Liver (tissue), 9 donors: ENCODE measurements around the gene SLC6A7. TPM values are rescaled to one million over a fixed set of nuclear protein-coding genes. Genes with fewer than 3 reads are reported as not detected.

ENCODE experiments used
- DNase-seq: peaks from one replicate; pipeline ENCODE4 v3.0.0-alpha.2; 2017; ENCODE audit warnings: low spot score
- H3K27ac ChIP-seq, 2 donors: one replicate each; pipeline ENCODE4 v1.7.0; 2013; ENCODE audit warnings: inconsistent platforms in 2 of 2, low read length in 2 of 2, control low read depth in 1 of 2, low read depth in 1 of 2, mild to moderate bottlenecking in 1 of 2
- H3K27me3 ChIP-seq, 4 donors: one replicate each; pipeline versions ENCODE4 v1.6.1 to v1.7.0; 2013; ENCODE audit warnings: low read length in 3 of 4, inconsistent platforms in 1 of 4, mild to moderate bottlenecking in 1 of 4, moderate library complexity in 1 of 4; ENCODE audit not compliant: control insufficient read depth in 4 of 4, insufficient read depth in 4 of 4
- H3K36me3 ChIP-seq, 4 donors: one replicate each; pipeline versions ENCODE4 v1.6.1 to v1.7.0; 2013; ENCODE audit warnings: low read length in 3 of 4, mild to moderate bottlenecking in 3 of 4, low read depth in 1 of 4, moderate library complexity in 1 of 4; ENCODE audit not compliant: control insufficient read depth in 4 of 4, insufficient read depth in 3 of 4
- H3K4me1 ChIP-seq, 4 donors: one replicate each; pipeline versions ENCODE4 v1.6.1 to v1.7.0; 2013; ENCODE audit warnings: low read length in 3 of 4, mild to moderate bottlenecking in 3 of 4, moderate library complexity in 1 of 4; ENCODE audit not compliant: control insufficient read depth in 4 of 4, insufficient read depth in 4 of 4
- H3K4me3 ChIP-seq, 3 donors: one replicate each; pipeline versions ENCODE4 v1.6.1 to v1.7.0; 2013; ENCODE audit warnings: low read length in 3 of 3, control low read depth in 1 of 3, low read depth in 1 of 3, mild to moderate bottlenecking in 1 of 3
- H3K9ac ChIP-seq, 2 donors: one replicate each; pipeline ENCODE4 v1.7.0; 2013; ENCODE audit warnings: low read length in 2 of 2, mild to moderate bottlenecking in 2 of 2, moderate library complexity in 2 of 2, control low read depth in 1 of 2, low read depth in 1 of 2
- H3K9me3 ChIP-seq, 4 donors: one replicate each; pipeline versions ENCODE4 v1.6.1 to v1.7.0; 2013; ENCODE audit warnings: low read length in 3 of 4; ENCODE audit not compliant: control insufficient read depth in 4 of 4
- CTCF ChIP-seq: fragments of 150-350 bp; IDR thresholded peaks from 2 replicates; pipeline ENCODE4 v1.5.1; 2017; ENCODE audit warnings: improper control_type of control experiment, low read depth, low read length; ENCODE audit not compliant: missing input control
- EGR1 ChIP-seq, 2 donors: IDR thresholded peaks; 2 replicates each; pipeline ENCODE4 v1.6.1; 2016 to 2018; ENCODE audit warnings: antibody characterized with exemption in 2 of 2, low read depth in 2 of 2
- FOXA1 ChIP-seq: IDR thresholded peaks from 2 replicates; pipeline ENCODE4 v1.6.1; 2016; ENCODE audit warnings: antibody characterized with exemption
- FOXA2 ChIP-seq: IDR thresholded peaks from 2 replicates; pipeline ENCODE4 v1.6.1; 2016; ENCODE audit warnings: antibody characterized with exemption
- GABPA ChIP-seq, 2 donors: IDR thresholded peaks in 1 of 2; conservative IDR thresholded peaks in 1 of 2; 2 replicates each; pipeline ENCODE4 v1.6.1; 2016; ENCODE audit warnings: antibody characterized with exemption in 2 of 2, mild to moderate bottlenecking in 1 of 2, moderate library complexity in 1 of 2
- HNF4A ChIP-seq, 2 donors: conservative IDR thresholded peaks; 2 replicates each; pipeline ENCODE4 v1.6.1; 2016; ENCODE audit warnings: antibody characterized with exemption in 2 of 2, mild to moderate bottlenecking in 2 of 2
- HNF4G ChIP-seq: IDR thresholded peaks from 2 replicates; pipeline ENCODE4 v1.6.1; 2016; ENCODE audit warnings: antibody characterized with exemption
- JUND ChIP-seq, 2 donors: IDR thresholded peaks; 2 replicates each; pipeline ENCODE4 v1.6.1; 2016; ENCODE audit warnings: antibody characterized with exemption in 2 of 2
- NR2F2 ChIP-seq: IDR thresholded peaks from 2 replicates; pipeline ENCODE4 v1.6.1; 2016; ENCODE audit warnings: antibody characterized with exemption
- RAD21 ChIP-seq, 2 donors: IDR thresholded peaks; 2 replicates each; pipeline ENCODE4 v1.6.1; 2016; ENCODE audit warnings: antibody characterized with exemption in 2 of 2, mild to moderate bottlenecking in 2 of 2
- REST ChIP-seq: IDR thresholded peaks from 2 replicates; pipeline ENCODE4 v1.6.1; 2016; ENCODE audit warnings: antibody characterized with exemption, mild to moderate bottlenecking
- RXRA ChIP-seq, 2 donors: IDR thresholded peaks; 2 replicates each; pipeline ENCODE4 v1.6.1; 2017 to 2018; ENCODE audit warnings: antibody characterized with exemption in 2 of 2, mild to moderate bottlenecking in 1 of 2
- SP1 ChIP-seq: IDR thresholded peaks from 2 replicates; pipeline ENCODE4 v1.6.1; 2018; ENCODE audit warnings: antibody characterized with exemption, mild to moderate bottlenecking
- TAF1 ChIP-seq: conservative IDR thresholded peaks from 2 replicates; pipeline ENCODE4 v1.6.1; 2016; ENCODE audit warnings: antibody characterized with exemption, mild to moderate bottlenecking
- YY1 ChIP-seq: IDR thresholded peaks from 2 replicates; pipeline ENCODE4 v1.6.1; 2016; ENCODE audit warnings: antibody characterized with exemption, mild to moderate bottlenecking
- ZBTB33 ChIP-seq: IDR thresholded peaks from 2 replicates; pipeline ENCODE4 v1.6.1; 2016; ENCODE audit warnings: antibody characterized with exemption
- WGBS: extraction: QIAGEN DNeasy Blood & Tissue Kit; methylation state at CpG from one replicate; pipeline ENCODE4 v1.1.7; 2013; 5-methylcytosine and 5-hydroxymethylcytosine counted together
- polyA plus RNA-seq, 2 donors: library from polyadenylated mRNA; stranded (reverse) in 1 of 2; unstranded in 1 of 2; fragments of 200-250 nt in 1 of 2; fragments of >200 nt in 1 of 2; fragmentation: Nextera tagmentation in 1 of 2; extraction: Ambion mirVana in 1 of 2; gene quantifications; one replicate each; pipeline versions ENCODE4 v1.2.1 to v1.2.3, GENCODE V29; 2013 to 2015
- total RNA-seq, 2 donors: library from RNA; depleted of rRNA; stranded (reverse); fragments of >200 nt; gene quantifications; one replicate each; pipeline ENCODE4 v1.2.3, GENCODE V29; 2014
- TF ChIP-seq, protein P1 (sequence below): IDR thresholded peaks from 2 replicates; pipeline ENCODE4 v1.6.1; 2016; ENCODE audit warnings: antibody characterized with exemption
- TF ChIP-seq, protein P2 (sequence below): IDR thresholded peaks from 2 replicates; pipeline ENCODE4 v1.6.1; 2016; ENCODE audit warnings: antibody characterized with exemption
- donor health status: healthy.
- donor health status: healthy.
- donor health status: healthy.
- donor health status: healthy.
- donor health status: healthy.

SLC6A7 gene
- total and polyA plus RNA-seq, 4 donors = not detected

- no peaks in the 10 kb centered on the region for H3K36me3 ChIP-seq
- no peak for TF ChIP-seq HNF4G
- TF ChIP-seq HNF4A (conservative IDR thresholded peaks at IDR 0.05) = no peak
- no peak for TF ChIP-seq TAF1
- 81% methylated on average over 2 of the region's 2 CpGs for WGBS
Observed at GRCh38 chr5:150184006-150184405, 5.9 kb upstream of the SLC6A7 start.

GRCh38 chr5:150184990-150185912 lies 4.6 kb upstream of the SLC6A7 start:
- Histone ChIP-seq H3K4me1 (peaks cover 8 to 32% (median 17%) of the 10 kb centered on the region in 4 donors), H3K4me3 (no peak overlapping the region), H3K27me3 (peaks cover 0 to 5% (median 0%) of the 10 kb centered on the region in 4 donors), H3K9ac (no peak overlapping the region), H3K27ac (peak overlapping the region in 1 of 2 donors; percentile 38), H3K9me3 (no peaks in the 10 kb centered on the region), H3K36me3 (no peaks in the 10 kb centered on the region)
- 41% methylated on average over 12 of the region's 12 CpGs for WGBS
- DNase-seq = no peak
- TF ChIP-seq YY1 (peak; percentile 85), FOXA1 (peak; percentile 56), HNF4A (conservative IDR thresholded peaks at IDR 0.05) (peak; percentile 93 to 95), REST (peak; percentile 57), NR2F2 (no peak), RXRA (IDR thresholded peaks at IDR 0.05) (peak; percentile 61 to 76), TAF1 (no peak), GABPA (IDR thresholded peaks at IDR 0.05 in 1 of 2, conservative IDR thresholded peaks at IDR 0.05 in 1 of 2) (no peak), CTCF (no peak), EGR1 (IDR thresholded peaks at IDR 0.05; ENCODE audit: low read depth in 2 of 2) (no peak), HNF4G (peak; percentile 85), SP1 (peak; percentile 96), JUND (IDR thresholded peaks at IDR 0.05) (no peak), RAD21 (IDR thresholded peaks at IDR 0.05) (peak in 1 of 2 donors; percentile 29), ZBTB33 (no peak), FOXA2 (peak; percentile 44)
- TF ChIP-seq, protein P1, sequence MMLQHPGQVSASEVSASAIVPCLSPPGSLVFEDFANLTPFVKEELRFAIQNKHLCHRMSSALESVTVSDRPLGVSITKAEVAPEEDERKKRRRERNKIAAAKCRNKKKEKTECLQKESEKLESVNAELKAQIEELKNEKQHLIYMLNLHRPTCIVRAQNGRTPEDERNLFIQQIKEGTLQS = no peak
- TF ChIP-seq, protein P2, sequence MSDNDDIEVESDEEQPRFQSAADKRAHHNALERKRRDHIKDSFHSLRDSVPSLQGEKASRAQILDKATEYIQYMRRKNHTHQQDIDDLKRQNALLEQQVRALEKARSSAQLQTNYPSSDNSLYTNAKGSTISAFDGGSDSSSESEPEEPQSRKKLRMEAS = peak; percentile 65

More at GRCh38 chr5:150184006-150184405, 5.9 kb upstream of the SLC6A7 start:
- no peak overlapping the region for H3K27ac ChIP-seq
- peaks cover 8 to 26% (median 15%) of the 10 kb centered on the region in 4 donors for H3K4me1 ChIP-seq
- H3K4me3 ChIP-seq = no peak overlapping the region
- no peaks in the 10 kb centered on the region for H3K9me3 ChIP-seq
- no peak for DNase-seq
- no peaks in the 10 kb centered on the region for H3K27me3 ChIP-seq
- H3K9ac ChIP-seq = no peak overlapping the region
